Panc1 (cell line): ENCODE measurements around the gene ZMYND15. TPM values are rescaled to one million over a fixed set of nuclear protein-coding genes. Genes with fewer than 3 reads are reported as not detected.

Source experiments
- ATAC-seq: fragments of 200-7000 bp; cut with Tn5 transposase; 2 replicates; pipeline ENCODE4 v1.9.1; 2020; ENCODE audit warnings: mild to moderate bottlenecking, moderate library complexity
- BruUV-seq: library from RNA; stranded (reverse); fragments of 400-500 nt; replicated peaks from 2 replicates; lab custom pipeline; 2021; lab: Mats Ljungman, UMichigan
- CTCF ChIA-PET: fragments of 300-600 bp; sonication (Branson Sonifier 250); formaldehyde crosslinking; loops from one replicate; lab custom pipeline; 2022; ENCODE audit warnings: antibody characterized with exemption; lab: Charles Lee
- POLR2A ChIA-PET: fragments of 300-600 bp; sonication (Branson Sonifier 250); formaldehyde crosslinking; loops from one replicate; lab custom pipeline; 2022; ENCODE audit warnings: antibody characterized with exemption; lab: Charles Lee
- DNase-seq: peaks from one replicate; pipeline ENCODE4 v3.0.0-alpha.2; 2010; ENCODE audit warnings: low read depth, low spot score
- H3K27ac ChIP-seq: 2 replicates; pipeline ENCODE4 v1.5.1; 2011; ENCODE audit warnings: mild to moderate bottlenecking, low read length, inconsistent platforms
- H3K27me3 ChIP-seq: fragments of 200-500 bp; sonication (Bioruptor generic); 2 replicates; pipeline ENCODE4 v1.6.0; 2014; ENCODE audit warnings: low read length, inconsistent platforms; ENCODE audit not compliant: control insufficient read depth, insufficient read depth
- H3K36me3 ChIP-seq: fragments of 200-500 bp; sonication (Bioruptor generic); 2 replicates; pipeline ENCODE4 v1.5.1; 2014; ENCODE audit warnings: inconsistent platforms, mild to moderate bottlenecking, low read length, moderate library complexity; ENCODE audit not compliant: control insufficient read depth, insufficient read depth
- H3K4me1 ChIP-seq: 2 replicates; pipeline ENCODE4 v1.5.1; 2011; ENCODE audit warnings: inconsistent platforms, mild to moderate bottlenecking, low read length, moderate library complexity; ENCODE audit not compliant: control insufficient read depth, insufficient read depth
- H3K4me3 ChIP-seq, 2 experiments: 2 replicates each; pipeline ENCODE4 v1.5.1; 2011 to 2012; ENCODE audit warnings: low read depth in 2 of 2, low read length in 2 of 2, mild to moderate bottlenecking in 2 of 2, inconsistent platforms in 1 of 2, moderate library complexity in 1 of 2
- H3K9me3 ChIP-seq: fragments of 200-500 bp; sonication (Bioruptor generic); 2 replicates; pipeline ENCODE4 v1.5.1; 2014; ENCODE audit warnings: low read depth, mild to moderate bottlenecking, inconsistent platforms, low read length, moderate library complexity; ENCODE audit not compliant: control insufficient read depth, insufficient read depth
- POLR2AphosphoS5 ChIP-seq: IDR thresholded peaks from 2 replicates; pipeline ENCODE4 v1.6.1; 2012; ENCODE audit warnings: mild to moderate bottlenecking, low read depth, low read length, moderate library complexity
- SIN3A ChIP-seq: IDR thresholded peaks from 2 replicates; pipeline ENCODE4 v1.6.1; 2012; ENCODE audit warnings: low read depth, mild to moderate bottlenecking, low read length, moderate library complexity, borderline replicate concordance; ENCODE audit not compliant: insufficient read depth
- TCF7L2 ChIP-seq: IDR thresholded peaks from 2 replicates; pipeline ENCODE4 v1.6.1; 2011; ENCODE audit warnings: mild to moderate bottlenecking, low read depth, low read length, inconsistent platforms
- in situ Hi-C: cut with HindIII; loops from 2 replicates; pipeline ENCODE4 v1.10.0; 2016; ENCODE audit warnings: low sequenced_read_pairs, low pct_unique_long_range_greater_than_20kb
- intact Hi-C: fragments of 100-400 bp; cut with micrococcal nuclease; formaldehyde crosslinking; loops from one replicate; pipeline ENCODE4 v1.10.0; 2022; ENCODE audit not compliant: unreplicated experiment
- total RNA-seq: library from RNA; stranded (reverse); gene quantifications from one replicate; pipeline ENCODE4 v1.2.1, GENCODE V29; 2021; ENCODE audit not compliant: unreplicated experiment
- TF ChIP-seq, protein P1 (sequence below): fragments of 450-650 bp; IDR thresholded peaks from 2 replicates; pipeline ENCODE4 v1.5.1; 2017; ENCODE audit warnings: mild to moderate bottlenecking
- TF ChIP-seq, protein P2 (sequence below), 2 experiments: IDR thresholded peaks; 2 replicates each; pipeline ENCODE4 v1.6.1; 2011 to 2012; ENCODE audit warnings: low read depth in 2 of 2, control low read depth in 1 of 2, low read length in 1 of 2, mild to moderate bottlenecking in 1 of 2, moderate library complexity in 1 of 2; ENCODE audit not compliant: insufficient read depth in 1 of 2

Gene ZMYND15
- total RNA-seq, 1 experiment from 2014 or later, result 0.28 TPM

DNA sequence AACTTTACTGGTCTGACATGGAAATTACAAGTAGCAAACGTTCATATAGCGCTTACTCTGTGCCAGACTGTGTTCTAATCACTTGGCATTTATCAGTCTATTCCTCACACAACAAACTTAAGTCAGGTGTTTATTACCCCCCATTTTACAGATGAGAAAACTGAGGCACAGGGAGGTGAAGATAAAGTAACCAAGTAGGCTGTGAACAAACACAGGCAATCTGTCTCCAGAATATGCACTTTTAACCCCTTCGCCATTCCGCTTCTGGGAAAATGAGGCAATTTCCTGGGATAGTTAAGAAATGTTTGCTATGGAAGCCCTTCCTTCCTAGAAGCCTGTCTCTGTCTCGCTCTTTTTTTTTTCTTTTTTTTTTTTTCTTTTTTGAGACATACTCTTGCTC, 12.3 kb downstream of the ZMYND15 start:
- intact Hi-C loops (no loop called here), in situ Hi-C loops (no loop called here)
- Histone ChIP-seq H3K9me3 (no peaks in the 10 kb centered on the region), H3K4me1 (no peaks in the 10 kb centered on the region), H3K27ac (no peak overlapping the region), H3K36me3 (no peaks in the 10 kb centered on the region), H3K4me3 (no peak overlapping the region), H3K27me3 (peaks cover 2% of the 10 kb centered on the region)
- BruUV-seq, result no TSS peak
- ChIA-PET CTCF (interaction anchor here (0.6 kb wide), 1 partner anchor 185 kb away, joined by 4 read pairs; no protein-coding TSS in a partner anchor), POLR2A (no interaction called here)
- ATAC-seq (no peak), DNase-seq (no peak)
- TF ChIP-seq, protein P1, sequence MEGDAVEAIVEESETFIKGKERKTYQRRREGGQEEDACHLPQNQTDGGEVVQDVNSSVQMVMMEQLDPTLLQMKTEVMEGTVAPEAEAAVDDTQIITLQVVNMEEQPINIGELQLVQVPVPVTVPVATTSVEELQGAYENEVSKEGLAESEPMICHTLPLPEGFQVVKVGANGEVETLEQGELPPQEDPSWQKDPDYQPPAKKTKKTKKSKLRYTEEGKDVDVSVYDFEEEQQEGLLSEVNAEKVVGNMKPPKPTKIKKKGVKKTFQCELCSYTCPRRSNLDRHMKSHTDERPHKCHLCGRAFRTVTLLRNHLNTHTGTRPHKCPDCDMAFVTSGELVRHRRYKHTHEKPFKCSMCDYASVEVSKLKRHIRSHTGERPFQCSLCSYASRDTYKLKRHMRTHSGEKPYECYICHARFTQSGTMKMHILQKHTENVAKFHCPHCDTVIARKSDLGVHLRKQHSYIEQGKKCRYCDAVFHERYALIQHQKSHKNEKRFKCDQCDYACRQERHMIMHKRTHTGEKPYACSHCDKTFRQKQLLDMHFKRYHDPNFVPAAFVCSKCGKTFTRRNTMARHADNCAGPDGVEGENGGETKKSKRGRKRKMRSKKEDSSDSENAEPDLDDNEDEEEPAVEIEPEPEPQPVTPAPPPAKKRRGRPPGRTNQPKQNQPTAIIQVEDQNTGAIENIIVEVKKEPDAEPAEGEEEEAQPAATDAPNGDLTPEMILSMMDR, result no peak
- TF ChIP-seq POLR2AphosphoS5, result no peak
- TF ChIP-seq TCF7L2, result no peak
- TF ChIP-seq, protein P2, sequence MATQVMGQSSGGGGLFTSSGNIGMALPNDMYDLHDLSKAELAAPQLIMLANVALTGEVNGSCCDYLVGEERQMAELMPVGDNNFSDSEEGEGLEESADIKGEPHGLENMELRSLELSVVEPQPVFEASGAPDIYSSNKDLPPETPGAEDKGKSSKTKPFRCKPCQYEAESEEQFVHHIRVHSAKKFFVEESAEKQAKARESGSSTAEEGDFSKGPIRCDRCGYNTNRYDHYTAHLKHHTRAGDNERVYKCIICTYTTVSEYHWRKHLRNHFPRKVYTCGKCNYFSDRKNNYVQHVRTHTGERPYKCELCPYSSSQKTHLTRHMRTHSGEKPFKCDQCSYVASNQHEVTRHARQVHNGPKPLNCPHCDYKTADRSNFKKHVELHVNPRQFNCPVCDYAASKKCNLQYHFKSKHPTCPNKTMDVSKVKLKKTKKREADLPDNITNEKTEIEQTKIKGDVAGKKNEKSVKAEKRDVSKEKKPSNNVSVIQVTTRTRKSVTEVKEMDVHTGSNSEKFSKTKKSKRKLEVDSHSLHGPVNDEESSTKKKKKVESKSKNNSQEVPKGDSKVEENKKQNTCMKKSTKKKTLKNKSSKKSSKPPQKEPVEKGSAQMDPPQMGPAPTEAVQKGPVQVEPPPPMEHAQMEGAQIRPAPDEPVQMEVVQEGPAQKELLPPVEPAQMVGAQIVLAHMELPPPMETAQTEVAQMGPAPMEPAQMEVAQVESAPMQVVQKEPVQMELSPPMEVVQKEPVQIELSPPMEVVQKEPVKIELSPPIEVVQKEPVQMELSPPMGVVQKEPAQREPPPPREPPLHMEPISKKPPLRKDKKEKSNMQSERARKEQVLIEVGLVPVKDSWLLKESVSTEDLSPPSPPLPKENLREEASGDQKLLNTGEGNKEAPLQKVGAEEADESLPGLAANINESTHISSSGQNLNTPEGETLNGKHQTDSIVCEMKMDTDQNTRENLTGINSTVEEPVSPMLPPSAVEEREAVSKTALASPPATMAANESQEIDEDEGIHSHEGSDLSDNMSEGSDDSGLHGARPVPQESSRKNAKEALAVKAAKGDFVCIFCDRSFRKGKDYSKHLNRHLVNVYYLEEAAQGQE (IDR thresholded peaks at IDR 0.05; ENCODE audit: insufficient read depth in 1 of 2, low read depth in 2 of 2, low read length in 1 of 2), result no peak
- TF ChIP-seq SIN3A, result no peak

DNA sequence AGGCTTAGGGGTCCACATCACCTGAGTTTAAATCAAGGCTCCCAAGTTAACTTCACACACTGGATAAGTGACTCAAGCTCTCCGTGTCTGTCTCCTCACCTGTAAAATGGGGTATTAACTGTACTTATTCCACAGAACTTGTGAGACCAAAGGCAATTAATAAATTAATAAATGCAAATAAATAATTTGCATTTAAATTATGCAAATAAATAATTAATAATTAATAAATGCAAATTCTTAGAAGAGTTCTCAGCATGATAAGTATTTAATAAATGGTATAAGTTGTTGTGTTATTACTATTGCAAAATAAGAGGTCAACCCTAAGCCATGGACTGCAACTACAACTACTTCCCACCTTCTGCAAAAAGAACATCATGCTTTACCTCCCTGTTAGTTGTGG, 13.8 kb downstream of the ZMYND15 start:
- in situ Hi-C loops (no loop called here), intact Hi-C loops (no loop called here)
- H3K4me3 ChIP-seq, result no peak overlapping the region
- H3K27me3 ChIP-seq, result peaks cover 2% of the 10 kb centered on the region
- DNase-seq (no peak), ATAC-seq (no peak)
- H3K36me3 ChIP-seq, result no peaks in the 10 kb centered on the region
- TF ChIP-seq TCF7L2 (no peak), POLR2AphosphoS5 (no peak), SIN3A (no peak)
- TF ChIP-seq, protein P1, result no peak
- TF ChIP-seq, protein P2 (IDR thresholded peaks at IDR 0.05; ENCODE audit: insufficient read depth in 1 of 2, low read depth in 2 of 2, low read length in 1 of 2), result no peak
- no peaks in the 10 kb centered on the region for H3K9me3 ChIP-seq
- no peak overlapping the region for H3K27ac ChIP-seq
- BruUV-seq, result no TSS peak
- ChIA-PET POLR2A (no interaction called here), CTCF (interaction anchor here (0.7 kb wide), 1 partner anchor 277 kb away, joined by 3 read pairs; no protein-coding TSS in a partner anchor)
- no peaks in the 10 kb centered on the region for H3K4me1 ChIP-seq
